NCI-H2196 (cell line): Measurements from ENCODE around the gene LEP.

Experiments used
- DNase-seq: peaks from one replicate; lab custom pipeline; 2025; ENCODE audit not compliant: unreplicated experiment; lab: John Stamatoyannopoulos, UW

LEP gene

DNA sequence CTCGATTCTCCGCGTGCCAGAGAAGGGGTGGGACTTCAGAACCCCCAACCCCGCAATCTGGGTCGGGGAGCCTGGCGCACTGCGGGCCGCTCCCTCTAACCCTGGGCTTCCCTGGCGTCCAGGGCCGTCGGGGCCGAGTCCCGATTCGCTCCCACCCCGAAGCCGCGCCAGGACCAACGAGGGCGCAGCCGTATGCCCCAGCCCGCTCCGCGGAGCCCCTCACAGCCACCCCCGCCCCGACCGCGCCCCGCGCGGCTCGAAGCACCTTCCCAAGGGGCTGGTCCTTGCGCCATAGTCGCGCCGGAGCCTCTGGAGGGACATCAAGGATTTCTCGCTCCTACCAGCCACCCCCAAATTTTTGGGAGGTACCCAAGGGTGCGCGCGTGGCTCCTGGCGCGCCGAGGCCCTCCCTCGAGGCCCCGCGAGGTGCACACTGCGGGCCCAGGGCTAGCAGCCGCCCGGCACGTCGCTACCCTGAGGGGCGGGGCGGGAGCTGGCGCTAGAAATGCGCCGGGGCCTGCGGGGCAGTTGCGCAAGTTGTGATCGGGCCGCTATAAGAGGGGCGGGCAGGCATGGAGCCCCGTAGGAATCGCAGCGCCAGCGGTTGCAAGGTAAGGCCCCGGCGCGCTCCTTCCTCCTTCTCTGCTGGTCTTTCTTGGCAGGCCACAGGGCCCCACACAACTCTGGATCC, at the start of gene LEP:
LEP (plus strand) TSS at position 583 of the 691 bp plus-strand sequence. CDS start 10,741 bp downstream, outside the sequence.
- no peak for DNase-seq

DNA sequence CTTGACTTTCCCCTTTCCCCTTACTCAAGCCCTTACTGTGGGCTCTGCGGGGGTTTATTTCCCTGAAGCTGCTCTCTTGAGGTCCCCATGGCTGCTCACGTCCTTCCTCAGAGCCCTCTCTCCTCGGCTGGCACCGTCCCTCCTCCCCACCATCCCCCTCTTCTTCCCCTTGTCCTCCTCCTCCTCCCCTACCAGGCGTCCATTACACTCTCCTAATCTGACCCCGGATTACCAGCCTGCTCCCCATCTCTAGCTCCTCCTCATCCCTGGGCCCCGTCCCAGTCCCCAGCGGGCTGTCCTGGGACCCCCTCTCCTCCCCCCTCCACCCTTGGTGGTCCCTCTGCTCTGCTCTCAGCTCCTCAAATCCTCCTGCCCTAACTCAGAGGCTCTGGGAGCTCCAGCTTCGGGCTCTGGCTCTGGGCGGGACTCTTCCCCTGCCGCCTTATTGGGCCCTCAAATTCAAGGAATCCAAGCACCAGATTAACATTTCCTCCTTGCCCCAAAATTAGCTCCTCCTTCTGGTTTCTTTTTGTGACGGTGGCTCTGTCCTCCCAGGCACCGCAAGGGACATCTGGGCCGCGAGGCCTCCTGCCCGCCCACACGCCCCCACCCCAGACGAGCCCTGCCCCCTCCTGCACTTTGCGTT, 48.5 kb upstream of the LEP start:
- DNase-seq = no peak

DNA sequence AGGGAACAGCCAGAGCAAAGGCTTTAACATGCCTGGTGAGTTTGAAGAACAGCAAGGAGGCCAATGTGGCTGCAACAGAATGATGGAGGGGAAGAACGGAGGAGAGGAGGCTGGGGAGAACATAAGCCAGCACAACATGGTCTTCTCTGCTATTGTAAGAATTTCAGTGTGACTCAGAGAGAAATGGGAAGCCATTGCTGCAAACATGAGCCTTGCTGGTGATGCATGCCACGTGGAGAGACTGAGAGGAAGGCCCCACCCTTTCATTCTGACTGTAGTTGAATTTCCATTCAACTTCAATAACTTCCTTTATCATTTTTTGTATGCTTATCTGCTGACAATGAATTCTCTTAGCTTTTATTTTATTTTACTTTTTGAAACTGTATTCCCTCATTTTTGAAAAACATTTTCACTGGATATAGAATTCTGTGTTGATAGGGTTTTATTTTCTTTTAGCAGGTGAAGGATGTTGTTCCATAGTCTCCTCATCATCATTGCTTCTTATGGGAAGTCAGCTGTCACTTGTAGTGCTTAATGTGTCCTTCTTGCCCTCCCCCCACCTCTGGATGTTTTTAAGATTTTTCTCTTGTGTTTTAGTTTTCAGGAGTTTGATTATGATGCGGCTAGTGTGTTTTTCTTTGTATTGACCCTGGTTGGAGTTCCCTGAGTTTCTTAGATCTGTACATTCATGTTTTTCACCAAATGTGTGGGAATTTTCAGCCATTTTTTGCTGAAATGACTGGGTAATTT, 46.4 kb upstream of the LEP start:
- no peak for DNase-seq

DNA sequence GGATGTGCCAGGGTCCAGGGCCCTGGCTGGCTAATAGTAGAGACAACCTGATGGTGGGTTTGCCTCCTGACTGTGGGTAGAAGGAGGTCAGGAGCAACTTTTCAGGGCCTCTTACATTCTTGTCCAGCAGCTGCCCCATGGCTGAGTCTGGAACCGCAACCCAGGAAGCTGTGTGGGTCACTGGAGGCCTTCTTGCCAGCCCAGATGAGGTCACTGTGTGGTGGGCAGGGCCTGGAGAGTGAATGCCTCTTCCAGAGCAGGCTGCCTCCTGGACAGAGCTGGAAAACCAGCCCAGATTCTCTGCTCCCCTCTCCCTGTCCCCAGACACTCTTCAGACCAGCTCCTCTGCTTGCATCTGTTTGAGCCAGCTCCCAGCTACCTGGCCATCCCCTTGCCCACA, 43.5 kb upstream of the LEP start:
- DNase-seq = no peak

DNA sequence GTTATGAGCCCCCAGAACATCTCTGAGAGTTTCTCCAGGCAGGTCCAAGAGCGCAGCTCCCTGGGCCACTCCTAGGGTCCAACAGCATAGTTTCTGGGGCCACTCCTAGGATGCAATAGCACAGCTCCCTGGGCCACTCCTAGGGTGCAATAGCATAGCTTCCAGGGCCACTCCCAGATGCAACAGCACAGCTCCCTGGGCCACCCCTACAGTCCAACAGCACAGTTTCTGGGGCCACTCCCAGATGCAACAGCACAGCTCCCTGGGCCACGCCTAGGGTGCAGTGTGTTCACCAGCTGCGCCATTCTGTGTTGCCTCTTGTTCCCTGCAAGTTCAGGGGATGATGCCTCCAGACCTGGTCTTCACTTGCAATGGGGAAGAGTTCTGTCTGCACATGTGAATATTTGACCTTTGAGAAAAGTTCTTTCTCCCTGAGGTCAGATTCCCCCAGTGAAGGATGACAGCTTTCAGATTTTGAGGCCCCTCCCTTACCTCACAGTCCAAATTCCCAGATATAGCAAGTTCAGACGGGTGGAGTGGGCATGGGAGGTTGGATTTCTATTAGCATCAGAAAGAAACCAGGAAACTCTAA, 43.0 kb upstream of the LEP start:
- DNase-seq = no peak

DNA sequence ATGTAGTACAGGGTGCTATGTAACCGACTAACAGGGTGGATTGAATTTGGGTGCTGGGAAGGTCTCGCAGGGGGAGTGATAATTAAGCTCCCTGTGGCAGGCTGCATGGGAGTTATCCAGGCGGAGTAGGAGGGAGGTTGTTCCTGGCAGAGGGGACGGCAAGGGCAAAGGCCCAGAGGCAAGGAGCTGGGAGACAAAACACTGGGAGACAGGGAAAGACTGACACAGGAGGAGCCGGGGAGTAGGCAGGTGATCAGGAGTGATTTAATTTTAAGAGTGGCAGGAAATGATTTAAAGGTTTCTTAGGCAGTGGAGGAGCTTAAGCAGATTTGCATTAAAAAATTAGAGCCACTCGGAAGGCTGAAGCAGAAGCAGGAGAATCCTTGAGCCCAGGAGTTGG, 40.7 kb upstream of the LEP start:
- no peak for DNase-seq

DNA sequence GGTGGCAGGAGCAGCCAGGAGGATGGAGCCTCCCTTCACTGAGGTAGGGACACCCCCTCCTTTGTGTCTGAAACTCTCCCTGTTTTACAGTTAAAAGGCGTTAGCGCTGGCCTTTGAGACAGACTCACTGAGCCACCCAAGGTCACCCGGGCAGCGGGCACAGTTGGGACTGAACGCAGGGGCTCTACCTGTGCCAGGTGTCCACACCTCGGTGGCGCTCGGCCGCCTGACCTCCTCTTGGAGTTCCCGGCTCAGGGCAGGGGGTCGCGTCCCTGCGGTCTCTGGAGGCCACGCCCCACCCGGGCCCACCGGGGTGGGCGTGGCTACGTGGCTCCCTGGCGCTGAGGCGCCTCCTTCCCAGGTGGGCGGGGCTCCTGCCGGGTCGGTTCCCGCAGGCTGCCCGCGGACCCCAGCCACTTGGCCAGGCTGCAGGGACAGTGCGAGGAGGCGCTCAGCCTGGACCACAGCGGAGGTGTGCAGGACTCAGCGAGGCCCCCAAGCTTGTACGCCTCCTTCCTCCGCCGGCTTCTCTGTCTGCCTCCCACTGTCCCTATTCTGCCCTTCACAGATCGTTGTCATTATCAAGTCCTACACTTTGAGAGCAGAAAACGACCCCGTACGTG, 39.9 kb upstream of the LEP start:
- DNase-seq = no peak

DNA sequence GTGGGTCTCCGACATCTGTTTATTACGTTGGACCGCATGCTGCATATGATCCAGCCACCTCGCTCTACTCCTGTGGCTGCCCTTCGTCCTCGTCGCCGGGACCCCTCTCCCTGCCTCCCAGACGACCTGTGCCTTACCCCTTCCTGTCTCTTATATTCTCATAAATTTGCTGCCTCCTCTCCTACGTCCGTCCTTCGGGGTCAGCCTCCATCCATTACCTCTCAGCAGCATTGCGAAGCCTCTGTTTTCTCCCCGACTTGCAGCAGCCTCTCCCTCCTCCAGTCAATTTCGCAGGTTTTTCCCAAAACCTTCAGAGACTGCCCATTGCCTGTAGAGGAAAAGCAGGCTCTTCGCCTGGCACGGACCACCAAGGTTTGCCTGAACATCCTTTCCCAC, 39.4 kb upstream of the LEP start:
- DNase-seq = no peak

DNA sequence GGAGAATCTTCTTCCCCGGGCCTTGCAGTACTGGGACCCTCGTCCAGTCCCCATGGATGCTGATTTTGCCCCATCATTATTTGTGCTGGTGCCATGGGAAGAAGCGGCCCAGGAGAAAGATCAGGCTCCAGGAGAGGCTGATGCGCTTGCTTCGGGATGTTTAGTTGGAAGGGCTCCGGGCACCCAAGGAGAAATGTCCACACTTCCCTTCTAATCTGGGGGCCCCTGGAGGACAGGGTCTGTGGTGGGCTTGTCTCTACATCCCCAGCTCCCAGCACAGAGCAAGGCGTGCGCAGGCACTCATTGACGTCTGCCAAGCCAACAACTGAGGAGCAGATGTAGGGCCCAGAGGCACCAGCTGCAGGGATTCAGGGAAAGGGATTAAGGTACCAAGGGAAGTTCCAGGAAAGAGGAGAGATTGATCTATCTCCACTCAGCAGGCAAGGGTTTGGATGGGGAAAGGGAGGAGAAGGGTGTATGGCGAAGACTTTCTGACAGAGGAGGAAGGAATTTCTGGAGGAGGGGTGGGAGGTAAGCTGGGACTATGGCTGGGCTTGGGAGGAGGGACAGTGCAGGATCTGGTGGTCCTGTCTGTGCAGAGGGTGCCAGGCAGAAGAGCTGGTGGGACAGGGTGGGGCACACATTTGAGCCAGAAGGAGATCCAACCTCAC, 38.7 kb upstream of the LEP start:
- DNase-seq = no peak

DNA sequence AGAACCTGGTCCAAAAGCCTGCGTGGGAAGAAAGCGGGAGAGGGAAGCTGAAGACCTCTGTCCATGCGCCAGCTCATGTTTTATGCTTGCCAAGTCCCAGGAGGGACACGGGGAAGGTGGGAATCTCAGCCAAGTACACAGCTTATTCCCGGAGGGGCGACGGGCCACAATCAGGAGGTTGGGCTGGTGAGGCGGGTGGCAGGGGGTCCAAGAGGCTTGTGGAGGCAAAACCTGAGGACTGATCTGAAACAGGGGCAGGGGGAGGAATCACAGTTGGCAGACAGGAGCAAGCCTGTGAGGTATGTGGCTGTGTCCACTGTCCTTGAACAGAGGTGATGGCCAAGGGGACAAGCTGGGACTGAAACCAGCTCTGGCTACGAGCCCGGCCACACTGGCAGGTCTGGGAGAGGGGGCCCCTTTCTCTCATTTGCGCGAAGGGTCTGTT, 38.0 kb upstream of the LEP start:
- no peak for DNase-seq

DNA sequence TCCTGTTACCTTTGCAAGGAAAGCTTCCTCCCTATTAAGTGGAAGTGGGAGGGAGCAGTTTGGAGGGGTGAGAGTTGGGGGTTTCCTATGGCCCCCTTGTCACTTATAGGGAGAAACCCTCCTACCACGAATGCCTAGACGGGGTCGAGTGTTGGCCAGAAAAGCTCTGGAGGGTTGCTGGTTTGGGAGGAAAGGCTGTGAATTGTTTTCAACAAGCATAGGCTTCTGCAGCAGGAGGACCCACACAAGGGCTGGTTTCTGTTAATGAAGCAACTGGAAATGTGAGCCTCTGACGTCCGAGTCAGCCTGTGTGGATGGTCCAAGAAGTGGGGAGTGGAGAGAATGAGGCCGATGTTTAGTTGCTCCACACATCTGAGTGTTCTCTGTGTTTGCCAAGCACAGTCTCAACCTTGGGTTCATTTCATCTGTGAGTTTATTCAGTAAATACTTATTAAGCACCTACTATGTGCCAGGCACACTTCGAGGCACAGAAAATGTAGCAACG, 37.3 kb upstream of the LEP start:
- DNase-seq = no peak

DNA sequence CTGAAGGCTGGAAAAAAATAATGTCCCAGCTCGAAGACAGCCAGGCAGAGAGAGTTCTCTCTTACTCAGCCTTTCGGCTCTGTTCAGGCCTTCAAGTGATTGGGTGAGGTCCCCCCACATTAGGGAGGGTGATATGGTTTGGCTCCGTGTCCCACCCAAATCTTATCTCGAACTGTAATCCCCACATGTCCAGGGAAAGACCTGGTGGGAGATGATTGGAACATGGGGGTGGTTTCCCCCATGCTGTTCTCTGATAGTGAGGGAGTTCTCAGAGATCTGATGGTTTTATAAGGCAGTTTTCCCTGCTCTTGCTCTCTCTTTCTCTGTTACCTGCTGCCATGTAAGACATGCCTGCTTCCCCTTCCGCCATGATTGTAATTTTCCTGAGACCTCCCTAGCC, 36.6 kb upstream of the LEP start:
- no peak for DNase-seq

DNA sequence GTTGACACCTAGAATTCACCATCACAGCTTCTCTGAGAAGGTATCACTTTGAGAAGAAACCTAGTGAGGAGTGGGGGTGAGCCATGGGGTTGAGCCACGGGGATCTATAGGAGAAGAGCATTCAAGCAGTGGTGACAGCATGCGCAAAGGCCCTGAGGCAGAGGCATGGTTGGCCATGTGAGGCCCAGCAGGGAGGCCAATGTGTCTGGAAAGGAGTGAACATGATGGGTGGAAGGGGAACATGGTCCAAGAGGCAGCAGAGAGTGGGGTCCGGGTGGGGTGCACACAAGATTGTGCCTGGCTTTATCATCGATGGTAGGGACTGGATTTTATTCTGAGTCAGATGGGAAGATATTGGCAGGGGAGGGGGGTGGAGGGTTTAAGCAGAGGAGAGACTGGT, 36.0 kb upstream of the LEP start:
- no peak for DNase-seq

DNA sequence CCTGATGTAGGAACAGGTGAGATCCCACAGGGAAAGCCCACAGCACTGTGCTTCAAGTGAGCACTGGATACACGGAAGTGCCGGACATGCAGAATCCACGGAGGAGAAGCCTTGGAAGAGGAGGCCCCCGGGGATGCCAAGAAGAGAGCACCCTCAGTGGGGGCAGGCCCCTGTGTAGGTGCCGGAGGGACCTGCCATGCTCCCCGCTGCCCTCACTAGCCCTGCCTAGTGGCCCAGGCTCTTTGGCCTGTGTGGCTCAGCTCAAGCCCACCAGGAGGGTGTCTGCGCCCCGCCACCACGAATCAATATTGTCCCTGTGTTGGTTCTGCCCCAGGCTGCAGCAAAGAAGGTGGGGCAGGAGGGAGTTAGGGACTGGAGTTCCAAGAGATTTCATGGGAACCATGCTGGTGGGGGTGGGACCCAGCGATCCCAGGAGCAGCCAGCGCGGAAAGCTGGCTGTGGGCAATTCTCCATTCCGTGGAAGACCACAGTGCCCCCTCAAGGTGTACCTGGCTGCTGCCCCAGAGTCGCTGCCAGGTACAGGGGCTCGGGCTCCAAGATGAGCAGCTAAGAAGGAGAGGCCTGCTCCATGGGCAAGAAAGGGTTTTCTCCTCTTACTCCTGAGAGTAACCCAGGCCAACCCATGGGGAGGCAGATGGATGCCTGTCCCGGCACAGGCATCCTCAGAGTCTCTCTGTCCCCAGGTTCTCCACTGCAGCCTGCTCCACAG, 34.9 kb upstream of the LEP start:
- no peak for DNase-seq

DNA sequence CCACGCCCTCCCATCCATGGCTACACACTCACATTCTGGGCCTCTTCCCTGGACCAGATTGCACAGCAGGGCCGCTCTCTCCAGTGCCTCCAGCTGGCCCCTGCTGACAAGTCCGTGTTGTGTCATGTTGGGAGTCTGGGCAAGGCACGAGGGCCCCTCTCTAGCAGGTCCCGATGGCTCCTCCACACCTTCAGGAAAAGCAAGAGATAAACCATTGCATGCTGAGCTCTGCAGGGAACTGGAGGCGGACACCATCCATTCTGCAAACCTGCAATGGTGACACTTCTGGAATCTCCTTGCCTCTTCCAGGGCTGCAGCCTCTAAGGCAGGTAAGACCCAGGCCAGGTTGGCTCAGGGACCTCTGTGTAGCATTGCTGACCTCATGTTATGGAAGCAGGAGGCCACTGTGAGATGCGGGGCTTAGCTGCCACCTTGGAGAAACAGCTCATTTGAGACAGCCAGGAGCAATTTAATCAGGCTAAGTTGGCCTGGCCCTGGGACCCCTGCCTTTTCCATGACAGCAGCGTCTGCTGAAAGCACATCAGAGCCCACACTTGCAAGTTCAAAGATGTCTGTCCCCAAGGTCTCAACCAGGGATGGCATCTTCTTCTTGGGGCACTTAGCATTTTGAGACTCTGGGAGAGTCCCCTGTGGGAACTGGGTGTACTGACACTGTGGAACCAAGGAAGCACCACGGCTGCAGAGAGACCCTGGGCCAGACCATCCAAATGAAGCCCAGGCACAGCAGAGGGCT, 34.2 kb upstream of the LEP start:
- no peak for DNase-seq

DNA sequence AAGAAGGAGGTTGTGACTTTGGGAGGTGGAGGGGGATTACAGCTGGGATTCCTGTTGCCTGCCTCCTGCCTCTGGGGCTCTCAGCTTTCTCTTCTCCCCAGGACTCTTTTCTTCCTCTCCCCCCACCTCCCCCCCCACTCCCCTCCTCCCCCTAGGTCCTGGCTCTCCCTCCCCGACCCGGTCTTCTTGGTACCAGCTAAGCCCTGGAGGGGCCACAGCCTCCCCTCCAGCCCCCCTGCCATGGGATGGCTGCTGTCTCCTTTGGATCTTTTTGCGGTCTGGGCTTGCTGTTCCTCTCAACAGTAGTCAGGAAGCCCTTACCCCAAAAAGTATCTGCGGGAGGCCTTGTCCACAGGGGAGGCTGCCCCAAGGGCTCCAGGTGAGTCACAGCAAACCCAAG, 33.5 kb upstream of the LEP start:
- DNase-seq = no peak

DNA sequence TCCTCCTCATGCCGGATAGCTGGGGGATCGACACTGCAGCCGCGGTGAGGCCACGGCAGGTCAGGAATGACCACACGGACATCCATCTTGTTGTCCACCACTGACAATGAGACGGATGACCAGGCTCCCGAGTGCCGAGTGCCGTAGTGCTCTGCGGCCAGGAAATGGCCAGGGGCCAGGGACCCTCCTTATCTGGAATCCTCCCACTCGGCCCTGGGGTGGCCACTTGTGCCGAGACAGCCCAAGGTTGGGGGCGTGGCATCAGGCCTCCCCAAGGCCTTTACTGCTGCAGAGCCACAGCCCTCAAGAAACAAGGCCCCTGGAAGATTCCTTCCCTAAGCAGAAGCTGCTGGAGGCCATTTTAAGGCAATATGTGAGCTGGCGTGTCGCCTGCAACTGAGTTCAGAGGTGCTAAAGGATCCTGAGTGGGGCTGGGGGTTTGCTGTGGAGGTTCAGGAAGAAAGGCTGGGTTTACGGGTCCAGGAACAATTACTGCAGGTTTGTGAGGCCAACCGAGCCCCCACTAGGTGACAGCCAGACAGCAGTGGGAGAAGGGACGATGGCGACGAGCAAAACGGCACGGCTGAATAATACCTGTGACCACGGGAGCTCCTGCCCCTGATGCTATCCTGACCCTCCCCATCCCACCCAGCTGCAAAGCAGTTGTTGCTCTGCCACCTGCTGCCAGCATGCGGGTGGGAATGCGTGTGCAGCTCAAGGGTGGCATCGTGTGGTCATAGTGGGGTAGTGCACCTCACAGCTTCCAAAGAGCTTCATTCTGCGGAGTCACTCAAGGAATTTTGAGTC, 31.6 kb upstream of the LEP start:
- peak; percentile 79 for DNase-seq

DNA sequence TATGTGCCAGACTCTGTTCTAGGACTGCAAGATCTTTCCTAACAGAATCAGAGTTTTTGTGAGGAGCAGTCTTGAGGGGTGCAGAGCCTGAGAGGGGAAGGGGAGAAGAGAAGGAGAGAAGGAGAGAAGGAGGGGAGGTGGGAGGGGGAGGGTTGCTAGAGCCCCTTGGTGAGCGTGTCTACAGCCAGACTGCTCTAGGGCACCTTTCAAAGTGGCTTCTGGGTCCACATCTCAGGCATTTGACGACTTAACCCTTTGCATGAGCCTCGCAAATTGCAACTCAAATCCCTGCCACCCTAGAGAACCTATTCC, 31.1 kb upstream of the LEP start:
- no peak for DNase-seq
